Neutrophil (primary cell): ENCODE results near the gene C9orf153.

Experiments
- H3K27ac ChIP-seq: fragments of 200-600 bp; sonication (generic); 2 replicates; pipeline ENCODE4 v1.5.1; 2016; ENCODE audit warnings: mild to moderate bottlenecking, moderate library complexity
- H3K27me3 ChIP-seq: fragments of 200-600 bp; sonication (generic); 2 replicates; pipeline ENCODE4 v1.6.0; 2016; ENCODE audit warnings: mild to moderate bottlenecking
- H3K36me3 ChIP-seq: fragments of 200-600 bp; sonication (generic); 2 replicates; pipeline ENCODE4 v1.5.1; 2017
- H3K4me1 ChIP-seq, 2 experiments: fragments of 200-600 bp in 1 of 2; sonication (generic) in 1 of 2; 1 replicate in 1 of 2; 2 replicates in 1 of 2; pipeline versions ENCODE4 v1.5.1 to v1.6.1; 2013 to 2016; ENCODE audit warnings: low read depth in 1 of 2, low read length in 1 of 2, mild to moderate bottlenecking in 1 of 2, moderate library complexity in 1 of 2; ENCODE audit not compliant: control insufficient read depth in 1 of 2, insufficient read depth in 1 of 2
- H3K4me3 ChIP-seq, 2 experiments: fragments of 200-600 bp in 1 of 2; sonication (generic) in 1 of 2; 1 replicate in 1 of 2; 2 replicates in 1 of 2; pipeline ENCODE4 v1.5.1; 2013 to 2016; ENCODE audit warnings: low read depth in 1 of 2, low read length in 1 of 2, mild to moderate bottlenecking in 1 of 2, moderate library complexity in 1 of 2
- H3K9me3 ChIP-seq: fragments of 200-600 bp; sonication (generic); 2 replicates; pipeline ENCODE4 v1.5.1; 2016
- TF ChIP-seq, protein P1 (sequence below): fragments of 200-600 bp; sonication (generic); IDR thresholded peaks from 2 replicates; pipeline ENCODE4 v1.5.1; 2016; ENCODE audit warnings: antibody characterized with exemption

The C9orf153 gene

DNA sequence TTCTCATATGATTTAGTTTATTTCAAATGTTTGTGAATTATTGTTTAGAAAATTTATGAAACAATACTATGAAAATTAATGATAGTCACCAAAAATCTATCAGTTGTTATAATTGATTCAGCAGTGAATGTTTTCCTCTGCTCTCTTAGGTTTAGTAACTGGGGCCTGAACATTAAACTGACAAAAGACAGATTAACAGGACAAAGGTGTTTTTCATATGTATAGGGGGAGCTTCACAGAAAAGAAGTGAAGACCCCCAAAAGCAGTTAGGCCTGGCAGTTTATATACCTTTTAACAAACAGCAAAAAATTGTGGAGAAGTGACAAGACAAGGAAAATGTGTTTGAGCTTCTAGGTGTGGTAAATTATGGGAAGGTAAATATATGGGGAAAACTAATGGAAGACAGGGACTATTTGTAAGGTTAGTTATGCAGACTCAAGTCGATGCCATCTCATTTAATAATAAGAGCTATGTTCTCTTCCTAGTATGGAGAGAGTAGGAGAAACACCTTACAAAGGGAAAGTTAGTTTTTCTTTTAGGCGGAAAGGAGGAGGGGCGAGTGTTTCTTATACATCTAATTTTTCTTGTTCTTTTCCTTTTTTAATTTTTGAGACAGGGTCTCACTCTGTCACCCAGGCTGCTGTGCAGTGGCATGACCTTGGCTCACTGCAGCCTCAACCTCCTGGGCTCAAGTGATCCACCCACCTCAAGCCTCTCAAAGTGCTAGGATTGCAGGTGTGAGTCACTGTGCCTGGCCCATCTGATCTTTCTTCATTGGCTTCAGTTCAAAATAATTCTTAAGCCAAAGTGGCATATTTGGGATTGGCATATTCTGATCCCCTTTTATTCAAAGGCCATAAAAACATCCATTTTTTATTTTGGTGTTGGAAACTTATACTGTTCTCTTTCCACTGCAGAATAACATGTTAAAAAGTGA is 77.8 kb downstream of the C9orf153 start:
- H3K36me3 ChIP-seq = no peaks in the 10 kb centered on the region
- no peaks in the 10 kb centered on the region for H3K27me3 ChIP-seq
- H3K4me3 ChIP-seq = no peak overlapping the region
- no peak overlapping the region for H3K27ac ChIP-seq
- H3K4me1 ChIP-seq = no peaks in the 10 kb centered on the region
- TF ChIP-seq, protein P1, sequence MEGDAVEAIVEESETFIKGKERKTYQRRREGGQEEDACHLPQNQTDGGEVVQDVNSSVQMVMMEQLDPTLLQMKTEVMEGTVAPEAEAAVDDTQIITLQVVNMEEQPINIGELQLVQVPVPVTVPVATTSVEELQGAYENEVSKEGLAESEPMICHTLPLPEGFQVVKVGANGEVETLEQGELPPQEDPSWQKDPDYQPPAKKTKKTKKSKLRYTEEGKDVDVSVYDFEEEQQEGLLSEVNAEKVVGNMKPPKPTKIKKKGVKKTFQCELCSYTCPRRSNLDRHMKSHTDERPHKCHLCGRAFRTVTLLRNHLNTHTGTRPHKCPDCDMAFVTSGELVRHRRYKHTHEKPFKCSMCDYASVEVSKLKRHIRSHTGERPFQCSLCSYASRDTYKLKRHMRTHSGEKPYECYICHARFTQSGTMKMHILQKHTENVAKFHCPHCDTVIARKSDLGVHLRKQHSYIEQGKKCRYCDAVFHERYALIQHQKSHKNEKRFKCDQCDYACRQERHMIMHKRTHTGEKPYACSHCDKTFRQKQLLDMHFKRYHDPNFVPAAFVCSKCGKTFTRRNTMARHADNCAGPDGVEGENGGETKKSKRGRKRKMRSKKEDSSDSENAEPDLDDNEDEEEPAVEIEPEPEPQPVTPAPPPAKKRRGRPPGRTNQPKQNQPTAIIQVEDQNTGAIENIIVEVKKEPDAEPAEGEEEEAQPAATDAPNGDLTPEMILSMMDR = no peak
- H3K9me3 ChIP-seq = no peaks in the 10 kb centered on the region

DNA sequence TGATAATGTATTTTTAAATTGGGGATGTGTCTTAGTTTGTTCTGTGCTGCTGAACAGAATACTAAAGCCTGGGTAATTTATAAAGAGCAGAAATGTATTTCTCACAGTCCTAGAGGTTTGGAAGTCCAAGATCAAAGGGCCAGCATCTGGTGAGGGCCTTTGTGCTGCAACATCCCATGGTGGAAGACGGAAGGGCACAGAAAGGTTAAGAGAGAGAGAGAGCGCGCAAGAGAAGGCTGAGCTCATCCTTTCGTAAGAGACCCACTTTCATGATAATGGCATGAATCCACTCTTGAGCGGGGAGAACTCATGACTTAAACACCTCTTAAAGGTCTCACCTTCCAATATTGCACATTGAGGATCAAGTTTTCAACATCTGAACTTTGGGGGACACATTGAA is 81.0 kb downstream of the C9orf153 start:
- no peak overlapping the region for H3K27ac ChIP-seq
- H3K4me3 ChIP-seq = no peak overlapping the region
- no peaks in the 10 kb centered on the region for H3K4me1 ChIP-seq
- TF ChIP-seq, protein P1 = no peak
- H3K27me3 ChIP-seq = no peaks in the 10 kb centered on the region
- no peaks in the 10 kb centered on the region for H3K9me3 ChIP-seq
- no peaks in the 10 kb centered on the region for H3K36me3 ChIP-seq

DNA sequence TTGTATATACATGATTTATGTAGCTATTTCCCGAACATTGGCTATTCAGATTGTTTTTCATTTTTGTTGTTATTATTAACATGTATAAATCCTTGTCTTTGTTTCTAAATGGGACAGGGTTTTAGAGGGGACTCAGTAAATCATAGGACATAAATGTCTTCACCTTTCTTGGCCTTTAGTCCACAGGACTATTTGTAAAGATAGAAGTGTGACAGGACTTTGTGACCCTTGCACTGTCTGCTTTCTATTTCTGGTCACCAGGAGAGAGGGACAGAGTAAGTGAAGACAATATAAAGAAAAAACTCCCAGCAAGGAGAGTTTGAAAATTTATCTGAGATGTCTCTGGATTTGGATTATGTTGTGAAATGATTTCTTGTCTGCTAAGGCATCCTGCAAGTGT is 81.5 kb downstream of the C9orf153 start:
- Histone ChIP-seq H3K4me3 (no peak overlapping the region), H3K9me3 (no peaks in the 10 kb centered on the region), H3K27me3 (no peaks in the 10 kb centered on the region), H3K36me3 (no peaks in the 10 kb centered on the region), H3K27ac (no peak overlapping the region), H3K4me1 (no peaks in the 10 kb centered on the region)
- TF ChIP-seq, protein P1 = no peak

DNA sequence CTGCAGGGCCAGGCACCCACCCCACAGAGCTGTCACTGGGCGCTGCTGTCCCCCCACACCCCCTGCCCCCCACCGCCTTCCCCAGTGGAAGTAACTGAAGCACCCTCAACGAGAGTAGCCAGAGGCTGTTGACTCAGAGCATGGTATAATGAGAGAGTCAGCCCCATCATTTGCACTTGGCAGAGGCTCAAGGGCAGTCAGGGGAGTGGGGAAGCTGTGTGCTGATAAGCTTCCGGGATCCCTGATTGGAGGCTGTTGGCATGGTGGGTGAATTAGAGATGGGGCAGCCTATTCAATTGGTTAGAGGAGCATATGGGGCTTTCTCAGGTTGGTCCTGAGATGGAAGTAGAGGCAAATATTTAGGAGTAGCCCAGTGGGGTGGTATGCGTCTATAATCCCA is 83.0 kb downstream of the C9orf153 start:
- Histone ChIP-seq H3K9me3 (no peaks in the 10 kb centered on the region), H3K4me1 (no peaks in the 10 kb centered on the region), H3K27ac (no peak overlapping the region), H3K36me3 (no peaks in the 10 kb centered on the region), H3K4me3 (no peak overlapping the region), H3K27me3 (no peaks in the 10 kb centered on the region)
- TF ChIP-seq, protein P1 = no peak

DNA sequence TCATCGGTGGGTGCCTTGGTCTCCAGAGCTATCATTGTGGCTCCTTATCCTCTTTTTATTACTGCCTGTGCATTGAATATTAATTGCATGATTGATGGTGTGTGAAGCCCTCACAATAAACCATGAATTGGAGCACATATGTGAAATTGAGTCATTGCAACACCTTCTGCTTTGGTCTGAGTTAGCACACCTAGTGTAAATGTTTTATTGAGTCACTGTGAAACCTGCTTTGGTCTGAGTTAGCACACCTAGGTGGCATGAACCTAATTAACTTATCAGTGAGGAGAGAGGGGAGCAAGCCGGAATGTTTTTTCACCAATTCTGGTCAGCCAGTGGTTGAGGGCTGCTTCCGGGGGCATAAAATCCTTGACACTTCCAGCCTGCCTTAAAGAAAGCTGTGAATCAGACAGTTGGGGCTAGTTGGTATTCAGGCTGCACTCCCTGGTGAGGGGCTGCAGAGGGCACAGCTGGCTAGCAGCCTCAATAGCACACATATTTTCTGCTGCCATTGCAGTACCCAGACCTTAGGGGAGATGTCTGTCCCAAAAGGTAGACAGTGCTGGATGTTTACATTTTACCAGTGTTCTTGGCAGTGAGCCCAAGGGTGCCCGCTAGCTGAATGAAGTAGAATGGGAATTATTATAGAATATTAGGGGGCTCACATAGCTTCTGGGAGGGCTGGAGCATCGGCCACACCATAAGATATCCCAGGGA is 83.6 kb downstream of the C9orf153 start:
- TF ChIP-seq, protein P1 = no peak
- Histone ChIP-seq H3K27me3 (no peaks in the 10 kb centered on the region), H3K9me3 (no peaks in the 10 kb centered on the region), H3K4me1 (no peaks in the 10 kb centered on the region), H3K4me3 (no peak overlapping the region), H3K27ac (no peak overlapping the region), H3K36me3 (no peaks in the 10 kb centered on the region)
